Measurements from ENCODE around the gene TMEM267. TPM values are rescaled to one million over a fixed set of nuclear protein-coding genes. Genes with fewer than 3 reads are reported as not detected.
A peak's percentile ranks its signal among the peaks of the same experiment; 100 is the strongest.
"Not testable (repeated sequence)": the region's sequence is repeated elsewhere in the genome, so short reads cannot be mapped to it uniquely, and the experiment has no call there.

The TMEM267 gene
- total RNA-seq, 1 experiment from 2014 or later, result 21.1 TPM

DNA sequence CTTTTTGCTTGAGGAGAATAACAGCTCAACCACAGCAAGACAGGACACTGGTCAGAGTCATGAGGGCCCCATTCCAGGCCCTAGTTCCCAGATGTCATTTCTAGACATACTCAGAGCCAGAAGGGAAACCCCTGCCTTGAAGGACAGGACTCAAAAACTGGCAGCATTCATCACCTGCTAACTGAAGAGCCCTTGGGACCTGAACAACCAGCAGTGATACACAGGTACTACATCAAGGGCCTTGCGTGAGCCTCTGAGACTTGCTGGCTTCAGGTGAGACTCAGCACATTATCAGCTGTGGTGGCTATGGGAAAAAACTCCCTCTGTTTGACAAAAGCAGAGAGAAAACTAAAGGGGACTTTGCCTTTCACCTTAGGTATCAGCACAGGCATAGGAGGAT is 22.6 kb downstream of the TMEM267 start:
- DNase-seq (ENCODE audit: low read depth), result no peak

DNA sequence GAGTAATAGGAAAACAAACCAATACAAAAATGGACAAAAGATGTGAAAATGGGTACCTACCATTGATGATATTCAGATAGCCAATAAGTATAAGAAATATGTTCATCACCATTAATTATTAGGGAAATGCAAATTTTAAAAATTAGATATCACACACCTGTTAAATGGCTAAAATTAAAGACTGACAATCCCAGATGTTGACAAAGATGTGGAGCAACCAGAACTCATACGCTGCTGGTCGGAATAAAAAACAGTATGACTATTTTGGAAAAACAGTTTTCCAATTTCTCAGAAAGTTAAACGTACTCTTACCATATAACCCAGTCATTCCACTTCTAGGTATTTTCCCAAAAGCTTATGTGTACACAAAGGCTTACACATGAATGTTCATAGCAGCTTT is 27.1 kb downstream of the TMEM267 start:
- no peak for DNase-seq (ENCODE audit: low read depth)

DNA sequence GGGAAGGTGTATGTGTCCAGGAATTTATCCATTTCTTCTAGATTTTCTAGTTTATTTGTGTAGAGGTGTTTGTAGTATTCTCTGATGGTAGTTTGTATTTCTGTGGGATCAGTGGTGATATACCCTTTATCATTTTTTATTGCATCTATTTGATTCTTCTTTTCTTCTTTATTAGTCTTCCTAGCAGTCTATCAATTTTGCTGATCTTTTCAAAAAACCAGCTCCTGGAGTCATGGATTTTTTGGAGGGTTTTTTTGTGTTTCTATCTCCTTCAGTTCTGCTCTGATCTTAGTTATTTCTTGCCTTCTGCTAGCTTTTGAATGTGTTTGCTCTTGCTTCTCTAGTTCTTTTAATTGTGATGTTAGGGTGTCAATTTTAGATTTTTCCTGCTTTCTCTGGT is 42.1 kb downstream of the TMEM267 start:
- not testable (repeated sequence) for DNase-seq (ENCODE audit: low read depth)

DNA sequence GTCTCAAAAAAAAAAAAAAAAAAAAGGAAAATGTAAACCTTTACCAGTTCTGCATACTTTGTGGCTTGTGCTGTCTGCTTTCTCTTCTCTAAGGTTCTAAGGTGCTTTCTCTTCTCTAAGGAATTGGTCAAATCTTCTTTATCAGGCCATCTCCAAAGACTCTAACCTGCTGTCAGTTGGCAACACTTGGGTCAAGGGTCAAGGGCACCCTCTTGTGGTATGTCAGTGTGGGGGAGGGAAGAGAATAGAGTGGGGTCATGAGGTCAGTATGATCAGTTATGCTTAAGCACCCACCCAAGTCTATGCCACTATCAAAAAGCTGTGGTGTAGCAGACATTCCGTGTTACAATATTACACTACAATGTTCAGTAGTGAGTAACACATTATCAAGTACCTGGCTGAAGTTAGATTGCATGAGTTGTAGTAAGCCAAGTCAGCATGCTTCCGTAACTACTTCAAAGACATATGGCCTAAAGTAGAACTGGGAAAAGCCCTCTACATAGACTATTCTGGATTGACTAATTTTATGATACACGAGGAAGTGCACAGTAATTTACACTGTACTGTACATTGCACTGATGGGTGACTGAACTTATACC is 46.5 kb downstream of the TMEM267 start:
- no peak for DNase-seq (ENCODE audit: low read depth)

- no peak for DNase-seq (ENCODE audit: low read depth)
Observed at GRCh38 chr5:43433382-43433781, 50.3 kb downstream of the TMEM267 start.

- peak; percentile 58 for DNase-seq (ENCODE audit: low read depth)
Observed at GRCh38 chr5:43432486-43433375, 50.9 kb downstream of the TMEM267 start.

GRCh38 chr5:43429706-43430105 is 54.0 kb downstream of the TMEM267 start:
- DNase-seq (ENCODE audit: low read depth), result no peak

DNA sequence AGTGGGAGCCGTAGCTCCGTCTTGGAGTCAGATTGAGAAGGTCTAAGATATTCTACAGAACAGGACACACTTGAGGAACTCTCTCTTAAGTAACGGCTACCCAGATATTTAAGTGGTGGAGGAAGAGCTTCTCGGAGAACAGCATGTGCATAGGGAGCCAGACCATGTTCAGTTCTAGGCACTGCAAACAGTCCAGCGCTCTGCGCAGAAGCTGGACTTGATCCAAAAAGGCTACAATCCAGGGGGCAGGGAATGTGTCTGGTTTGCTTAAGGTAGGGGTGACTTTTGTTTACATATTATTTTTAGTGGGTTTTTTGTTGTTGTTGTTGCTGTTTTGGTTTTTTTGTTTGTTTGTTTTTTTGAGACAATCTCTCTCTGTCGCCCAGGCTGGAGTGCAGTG is 54.6 kb downstream of the TMEM267 start:
- DNase-seq (ENCODE audit: low read depth), result no peak

- no peak for DNase-seq (ENCODE audit: low read depth)
Observed at GRCh38 chr5:43427306-43427705, 56.4 kb downstream of the TMEM267 start.

DNA sequence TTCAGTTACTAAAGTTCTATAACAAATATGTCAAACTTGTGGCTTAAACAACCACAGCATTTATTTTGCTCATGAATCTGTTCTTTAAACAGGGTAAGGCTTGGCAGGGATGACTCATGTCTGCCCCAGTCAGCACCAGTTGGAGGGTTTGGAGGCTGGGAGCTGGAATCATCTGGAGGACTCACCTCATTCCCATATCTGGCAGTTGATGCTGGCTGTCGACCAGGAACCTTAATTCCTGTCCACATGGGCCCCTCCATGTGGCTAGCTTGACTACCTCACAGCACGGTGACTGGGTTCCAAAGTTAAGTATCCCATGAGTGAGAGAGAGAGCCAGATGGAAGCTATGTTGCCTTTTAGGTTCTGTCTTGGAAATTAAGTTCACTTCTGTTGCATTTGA is 57.7 kb downstream of the TMEM267 start:
- DNase-seq (ENCODE audit: low read depth), result peak; percentile 90

- not testable (repeated sequence) for DNase-seq (ENCODE audit: low read depth)
Observed at GRCh38 chr5:43423086-43423485, 60.6 kb downstream of the TMEM267 start.

GRCh38 chr5:43422143-43422542 is 61.5 kb downstream of the TMEM267 start:
- DNase-seq (ENCODE audit: low read depth), result peak; percentile 52

DNA sequence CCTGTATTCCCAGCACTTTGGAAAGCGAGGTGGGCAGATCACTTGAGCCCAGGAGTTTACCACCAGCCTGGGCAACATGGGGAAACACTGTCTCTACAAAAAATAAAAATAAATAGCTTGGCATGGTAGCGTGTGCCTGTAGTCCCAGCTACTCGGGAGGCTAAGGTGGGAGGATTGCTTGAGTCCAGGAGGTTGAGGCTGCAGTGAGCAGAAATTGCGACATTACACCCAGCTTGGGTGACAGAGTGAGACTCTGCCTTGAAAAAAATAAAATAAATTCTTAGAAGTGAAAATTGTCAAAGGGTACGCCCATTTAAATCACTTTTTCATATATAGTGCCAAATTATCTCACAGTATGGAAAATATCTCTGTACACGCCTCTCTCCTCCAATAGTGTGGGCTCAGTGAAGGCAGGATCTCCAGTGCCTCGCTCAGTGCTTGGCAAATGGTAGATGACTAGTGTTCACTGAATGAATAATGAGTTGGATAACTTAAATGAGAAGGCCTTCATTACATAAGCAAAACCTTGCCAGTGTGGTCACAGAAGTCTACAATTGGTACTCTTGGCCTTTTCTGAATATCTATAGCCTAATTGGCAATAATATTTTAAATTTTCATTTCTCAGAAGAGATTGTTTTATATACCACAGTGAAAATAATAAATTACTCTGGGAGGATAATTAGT is 62.1 kb downstream of the TMEM267 start:
- no peak for DNase-seq (ENCODE audit: low read depth)

- no peak for DNase-seq (ENCODE audit: low read depth)
Observed at GRCh38 chr5:43420241-43420640, 63.4 kb downstream of the TMEM267 start.

GRCh38 chr5:43418561-43418960 is 65.1 kb downstream of the TMEM267 start:
- no peak for DNase-seq (ENCODE audit: low read depth)

- peak; percentile 64 for DNase-seq (ENCODE audit: low read depth)
Observed at GRCh38 chr5:43416803-43417394, 66.8 kb downstream of the TMEM267 start.

DNA sequence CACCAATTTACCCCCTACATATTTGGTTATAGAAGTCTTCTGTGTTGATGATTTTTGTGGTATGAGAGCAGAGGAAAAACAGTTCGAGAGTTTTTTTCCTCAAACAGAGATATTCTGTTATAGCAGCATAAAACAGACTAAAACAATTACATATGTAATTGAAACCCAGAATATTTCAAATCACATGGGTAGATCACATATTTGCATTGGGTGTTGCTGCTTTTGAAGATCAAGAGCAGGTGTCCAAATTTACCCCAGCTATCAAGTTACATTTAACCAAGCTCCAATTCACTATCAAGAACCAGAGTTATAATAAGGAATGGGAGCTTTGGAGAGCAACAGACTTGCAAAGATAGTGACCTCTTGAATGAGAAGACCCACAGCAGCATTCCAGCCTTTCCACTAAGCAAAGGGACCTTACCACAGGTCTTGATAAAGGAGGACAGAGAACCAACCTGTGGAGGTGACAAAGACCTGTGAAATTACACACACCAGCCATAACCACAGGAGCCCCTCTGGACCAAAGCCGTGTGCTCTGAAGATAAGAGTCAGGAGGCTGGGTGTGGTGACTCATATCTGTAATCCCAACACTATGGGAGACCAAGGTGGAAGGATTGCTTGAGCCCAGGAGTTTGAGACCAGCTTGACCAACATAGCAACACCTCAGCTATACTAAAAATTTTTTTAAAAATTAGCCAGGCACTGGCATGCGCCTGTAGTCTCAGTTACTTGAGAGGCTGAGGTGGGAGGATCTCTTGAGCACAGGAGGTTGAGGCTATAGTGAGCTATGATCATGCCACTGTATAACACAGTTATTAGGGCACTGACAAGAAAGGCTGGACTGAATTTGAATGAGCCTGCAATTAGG is 67.5 kb downstream of the TMEM267 start:
- DNase-seq (ENCODE audit: low read depth), result peak; percentile 30

GRCh38 chr5:43413966-43414365 is 69.7 kb downstream of the TMEM267 start:
- no peak for DNase-seq (ENCODE audit: low read depth)

DNA sequence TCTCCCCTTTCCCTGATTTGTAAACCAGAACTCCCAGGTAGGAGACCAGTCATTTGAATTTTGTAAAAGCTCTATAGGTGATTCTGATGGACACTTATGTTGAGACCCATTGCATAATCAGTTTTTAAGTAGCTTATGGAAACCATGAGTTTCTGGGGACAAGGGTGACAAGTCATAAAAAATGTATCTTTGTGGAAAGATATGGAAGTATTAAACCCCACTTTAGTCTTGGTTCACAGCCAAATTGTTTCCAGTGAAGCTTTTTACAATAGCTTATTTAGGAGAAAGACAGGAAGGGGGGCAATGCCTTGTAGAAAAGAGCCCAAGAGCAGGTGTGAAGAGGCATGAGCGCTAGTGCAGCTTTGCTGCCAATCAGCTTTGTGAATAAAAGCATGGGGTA is 71.0 kb downstream of the TMEM267 start:
- DNase-seq (ENCODE audit: low read depth), result no peak

DNA sequence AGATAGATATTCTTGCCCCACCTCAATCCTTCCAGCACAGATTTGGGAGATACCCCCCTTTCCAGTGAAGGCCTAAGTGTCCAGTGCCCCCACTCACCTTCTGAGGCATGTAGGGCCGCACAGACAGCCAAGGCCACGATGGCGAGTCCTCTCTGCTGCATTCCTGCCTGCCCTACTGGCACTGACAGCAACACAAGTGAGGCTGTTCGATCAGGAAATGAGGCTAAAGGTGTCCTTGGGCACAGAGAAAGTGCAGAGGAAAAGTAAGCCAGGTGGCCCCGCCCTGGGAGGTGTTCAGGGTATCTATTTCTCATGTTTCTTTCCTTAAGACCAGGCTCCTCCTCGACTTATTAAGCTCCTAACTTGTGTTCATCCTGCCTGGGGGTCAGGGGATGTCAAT is 71.5 kb downstream of the TMEM267 start, which contains the start of gene CCL28:
Gene CCL28, minus strand, starts transcription at position 236 of the 400 bp plus-strand sequence. Its CDS starts 75 bp downstream, at position 161.
- DNase-seq (ENCODE audit: low read depth), result no peak

GRCh38 chr5:43411495-43411894 is 72.2 kb downstream of the TMEM267 start:
- no peak for DNase-seq (ENCODE audit: low read depth)
